A673 (cell line): Measurements from ENCODE around the gene CCDC24. TPM values are rescaled to one million over a fixed set of nuclear protein-coding genes. Genes with fewer than 3 reads are reported as not detected.

Source experiments
- BruUV-seq: library from RNA; stranded (reverse); fragments of 400-500 nt; replicated peaks from 2 replicates; lab custom pipeline; 2021; lab: Mats Ljungman, UMichigan
- CTCF ChIA-PET: fragments of 300-600 bp; sonication (Branson Sonifier 250); formaldehyde crosslinking; loops from one replicate; lab custom pipeline; 2022; ENCODE audit warnings: antibody characterized with exemption; lab: Charles Lee
- POLR2A ChIA-PET: fragments of 300-600 bp; sonication (Branson Sonifier 250); formaldehyde crosslinking; loops from one replicate; lab custom pipeline; 2022; ENCODE audit warnings: antibody characterized with exemption; ENCODE audit not compliant: low non-redundant PET; lab: Charles Lee
- DNase-seq: peaks from one replicate; pipeline ENCODE4 v3.0.0-alpha.2; 2015; ENCODE audit warnings: low spot score
- H3K27ac ChIP-seq: fragments of 200-600 bp; sonication (generic); 2 replicates; pipeline ENCODE4 v1.5.1; 2016; ENCODE audit warnings: mixed run types, low read depth, mild to moderate bottlenecking, mixed read lengths, antibody characterized with exemption, low read length; ENCODE audit not compliant: poor library complexity, severe bottlenecking
- H3K27me3 ChIP-seq: fragments of 200-600 bp; sonication (generic); replicated peaks from 2 replicates; pipeline ENCODE4 v1.6.1; 2017; ENCODE audit warnings: mixed run types, low read depth, mild to moderate bottlenecking, mixed read lengths, antibody characterized with exemption, low read length; ENCODE audit not compliant: insufficient read depth, poor library complexity
- H3K36me3 ChIP-seq: fragments of 200-600 bp; sonication (generic); 2 replicates; pipeline ENCODE4 v1.6.1; 2016; ENCODE audit warnings: mixed run types, mild to moderate bottlenecking, mixed read lengths, antibody characterized with exemption, low read length; ENCODE audit not compliant: insufficient read depth, poor library complexity, severe bottlenecking
- H3K4me1 ChIP-seq: fragments of 200-600 bp; sonication (generic); 2 replicates; pipeline ENCODE4 v1.6.1; 2017; ENCODE audit warnings: mixed run types, mild to moderate bottlenecking, mixed read lengths, antibody characterized with exemption, low read length; ENCODE audit not compliant: insufficient read depth, poor library complexity, severe bottlenecking
- H3K4me3 ChIP-seq: fragments of 200-600 bp; sonication (generic); 2 replicates; pipeline ENCODE4 v1.5.1; 2016; ENCODE audit warnings: low read depth, mixed run types, mild to moderate bottlenecking, mixed read lengths, low read length; ENCODE audit not compliant: poor library complexity, severe bottlenecking
- H3K9me3 ChIP-seq: fragments of 200-600 bp; sonication (generic); 2 replicates; pipeline ENCODE4 v1.6.1; 2016; ENCODE audit warnings: mixed run types, low read depth, mild to moderate bottlenecking, mixed read lengths, antibody characterized with exemption, low read length; ENCODE audit not compliant: poor library complexity, severe bottlenecking
- EZH2 ChIP-seq: fragments of 200-600 bp; sonication (generic); IDR thresholded peaks from 2 replicates; pipeline ENCODE4 v1.6.1; 2017; ENCODE audit warnings: borderline replicate concordance, low read depth, mild to moderate bottlenecking, mixed read lengths, antibody characterized with exemption, low read length; ENCODE audit not compliant: poor library complexity, severe bottlenecking
- intact Hi-C: fragments of 100-400 bp; cut with micrococcal nuclease; formaldehyde crosslinking; loops from one replicate; pipeline ENCODE4 v1.10.0; 2022; ENCODE audit not compliant: unreplicated experiment
- total RNA-seq: library from RNA; stranded (reverse); gene quantifications from 2 replicates; pipeline ENCODE4 v1.2.3, GENCODE V29; 2021
- TF ChIP-seq, protein P1 (sequence below): fragments of 300-800, 200-600 bp; sonication (generic); conservative IDR thresholded peaks from 2 replicates; pipeline ENCODE4 v1.5.1; 2017; ENCODE audit warnings: low read depth, mild to moderate bottlenecking, antibody characterized with exemption, low read length, moderate library complexity, mixed read lengths

CCDC24 gene
- total RNA-seq, 1 experiment from 2014 or later: 5.6 TPM

DNA sequence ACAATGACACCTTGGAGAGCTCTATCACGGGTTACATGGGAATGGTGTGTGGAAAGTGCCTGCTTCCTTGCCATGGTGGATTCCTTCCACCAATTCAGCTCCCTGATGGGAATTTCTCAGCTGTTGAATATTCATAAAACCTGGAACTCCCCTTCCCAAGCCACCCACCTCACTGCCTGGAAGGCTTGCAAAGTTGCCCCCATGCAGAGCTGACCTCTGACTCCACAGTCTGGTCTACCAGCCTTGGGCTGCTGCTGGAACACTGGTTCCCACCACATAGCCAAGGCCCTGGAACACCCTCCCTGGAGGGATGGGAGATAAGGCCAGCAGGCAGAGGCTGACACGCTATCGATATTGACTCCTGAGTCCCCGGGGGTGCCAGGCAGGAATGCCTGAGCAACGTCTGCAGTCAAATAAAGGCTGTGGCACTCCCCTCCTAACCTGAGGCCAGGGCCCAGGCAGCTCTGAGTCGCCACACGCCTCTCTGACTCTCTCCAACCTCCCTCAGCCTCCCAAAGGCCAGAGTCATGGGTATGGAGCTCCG lies 8.8 kb downstream of the CCDC24 start:
- POLR2A ChIA-PET: no interaction called here
- no peak for DNase-seq
- H3K4me3 ChIP-seq: no peak overlapping the region
- no peak for TF ChIP-seq EZH2
- TF ChIP-seq, protein P1, sequence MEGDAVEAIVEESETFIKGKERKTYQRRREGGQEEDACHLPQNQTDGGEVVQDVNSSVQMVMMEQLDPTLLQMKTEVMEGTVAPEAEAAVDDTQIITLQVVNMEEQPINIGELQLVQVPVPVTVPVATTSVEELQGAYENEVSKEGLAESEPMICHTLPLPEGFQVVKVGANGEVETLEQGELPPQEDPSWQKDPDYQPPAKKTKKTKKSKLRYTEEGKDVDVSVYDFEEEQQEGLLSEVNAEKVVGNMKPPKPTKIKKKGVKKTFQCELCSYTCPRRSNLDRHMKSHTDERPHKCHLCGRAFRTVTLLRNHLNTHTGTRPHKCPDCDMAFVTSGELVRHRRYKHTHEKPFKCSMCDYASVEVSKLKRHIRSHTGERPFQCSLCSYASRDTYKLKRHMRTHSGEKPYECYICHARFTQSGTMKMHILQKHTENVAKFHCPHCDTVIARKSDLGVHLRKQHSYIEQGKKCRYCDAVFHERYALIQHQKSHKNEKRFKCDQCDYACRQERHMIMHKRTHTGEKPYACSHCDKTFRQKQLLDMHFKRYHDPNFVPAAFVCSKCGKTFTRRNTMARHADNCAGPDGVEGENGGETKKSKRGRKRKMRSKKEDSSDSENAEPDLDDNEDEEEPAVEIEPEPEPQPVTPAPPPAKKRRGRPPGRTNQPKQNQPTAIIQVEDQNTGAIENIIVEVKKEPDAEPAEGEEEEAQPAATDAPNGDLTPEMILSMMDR: no peak
- intact Hi-C loops: no loop called here
- CTCF ChIA-PET: no interaction called here
- no TSS peak for BruUV-seq
- H3K27me3 ChIP-seq: no peaks in the 10 kb centered on the region
- no peak overlapping the region for H3K27ac ChIP-seq
- no peaks in the 10 kb centered on the region for H3K4me1 ChIP-seq
- no peaks in the 10 kb centered on the region for H3K9me3 ChIP-seq
- H3K36me3 ChIP-seq: no peaks in the 10 kb centered on the region

DNA sequence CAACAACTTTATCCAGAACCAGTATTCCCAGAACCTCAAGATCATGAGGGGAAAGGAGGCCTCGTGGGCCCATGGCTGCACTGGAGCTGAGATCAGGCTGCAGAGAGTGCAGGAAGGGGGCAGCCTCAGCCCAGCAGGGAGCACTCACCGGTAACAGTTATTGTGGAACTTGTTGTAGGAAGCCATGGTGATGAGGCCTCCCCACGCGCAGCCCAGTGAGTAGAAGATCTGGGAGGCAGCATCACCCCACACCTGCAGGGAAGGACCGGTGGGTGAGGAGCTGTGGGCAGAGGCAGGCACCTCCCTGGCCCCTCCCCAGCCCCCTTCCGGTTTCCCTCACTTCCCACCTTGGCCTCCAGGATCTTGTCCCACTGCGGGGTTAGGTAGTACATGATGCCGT lies 10.8 kb downstream of the CCDC24 start:
- no TSS peak for BruUV-seq
- no peaks in the 10 kb centered on the region for H3K36me3 ChIP-seq
- intact Hi-C loops: no loop called here

DNA sequence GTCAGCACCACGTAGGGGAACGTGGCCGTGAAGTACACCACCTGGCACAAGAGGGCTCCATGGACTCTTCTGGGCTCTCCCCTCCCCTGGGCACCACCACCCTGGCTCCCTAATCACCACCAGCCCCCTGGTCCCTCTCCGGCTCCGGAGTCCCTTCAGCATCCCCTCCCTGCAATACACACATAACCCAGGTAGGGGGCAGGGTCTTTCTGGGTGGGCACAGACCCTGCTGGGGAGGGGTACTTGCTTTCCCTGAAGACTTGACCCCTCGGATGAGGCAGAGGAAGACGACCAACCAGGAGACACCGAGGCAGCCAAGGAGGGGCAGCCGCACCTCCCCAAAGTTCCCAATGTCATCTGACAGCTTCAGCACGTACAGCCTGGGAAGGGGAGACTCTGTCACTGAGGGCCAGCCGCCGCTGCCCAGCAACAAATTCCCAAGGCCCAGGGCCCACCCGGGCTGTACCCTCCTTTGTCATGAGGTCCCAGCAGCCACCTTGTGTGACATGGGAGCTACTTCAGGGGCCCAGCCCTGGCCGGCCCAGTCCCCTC lies 11.3 kb downstream of the CCDC24 start:
- Histone ChIP-seq H3K4me1 (no peaks in the 10 kb centered on the region), H3K36me3 (no peaks in the 10 kb centered on the region), H3K4me3 (no peak overlapping the region), H3K27ac (no peak overlapping the region), H3K27me3 (no peaks in the 10 kb centered on the region), H3K9me3 (no peaks in the 10 kb centered on the region)
- intact Hi-C loops: no loop called here
- TF ChIP-seq, protein P1: peak; percentile 43
- no peak for TF ChIP-seq EZH2
- ChIA-PET POLR2A (no interaction called here), CTCF (no interaction called here)
- no TSS peak for BruUV-seq
- DNase-seq: no peak

More for the DNA sequence above, 10.8 kb downstream of the CCDC24 start:
- no peaks in the 10 kb centered on the region for H3K4me1 ChIP-seq
- TF ChIP-seq EZH2: no peak
- TF ChIP-seq, protein P1: no peak
- POLR2A ChIA-PET: no interaction called here
- no peaks in the 10 kb centered on the region for H3K9me3 ChIP-seq
- H3K27me3 ChIP-seq: no peaks in the 10 kb centered on the region
- H3K27ac ChIP-seq: no peak overlapping the region
- DNase-seq: no peak
- CTCF ChIA-PET: interaction anchor here (0.6 kb wide), 1 partner anchor 372 kb away, joined by 4 read pairs; no protein-coding TSS in a partner anchor
- no peak overlapping the region for H3K4me3 ChIP-seq
